GM23338 (cell line): ENCODE data around the gene BRINP2. TPM values are rescaled to one million over a fixed set of nuclear protein-coding genes. Genes with fewer than 3 reads are reported as not detected.

Source experiments
- ATAC-seq: fragments of 200-7000 bp; cut with Tn5 transposase; 3 replicates; pipeline ENCODE4 v1.9.1; 2020
- DNase-seq: peaks from one replicate; pipeline ENCODE4 v3.0.0-alpha.2; 2015; ENCODE audit warnings: low spot score
- H2AFZ ChIP-seq: fragments of 200-600 bp; sonication (generic); 2 replicates; pipeline ENCODE4 v1.8.0; 2016; ENCODE audit warnings: antibody characterized with exemption, mild to moderate bottlenecking, moderate library complexity
- H3F3A ChIP-seq: fragments of 200-600 bp; sonication (generic); replicated peaks from 2 replicates; pipeline ENCODE4 v1.8.0; 2017; ENCODE audit warnings: antibody characterized with exemption, mixed run types, low read depth
- H3K27ac ChIP-seq: fragments of 200-600 bp; sonication (generic); 2 replicates; pipeline ENCODE4 v1.6.1; 2016; ENCODE audit warnings: low read depth
- H3K27me3 ChIP-seq: fragments of 200-600 bp; sonication (generic); 2 replicates; pipeline ENCODE4 v1.8.0; 2016; ENCODE audit warnings: mild to moderate bottlenecking, mixed run types, moderate library complexity; ENCODE audit not compliant: insufficient read depth
- H3K36me3 ChIP-seq: fragments of 200-600 bp; sonication (generic); 2 replicates; pipeline ENCODE4 v1.8.0; 2016; ENCODE audit warnings: mild to moderate bottlenecking; ENCODE audit not compliant: insufficient read depth
- H3K4me1 ChIP-seq: fragments of 200-600 bp; sonication (generic); 2 replicates; pipeline ENCODE4 v1.8.0; 2016; ENCODE audit warnings: mild to moderate bottlenecking, moderate library complexity; ENCODE audit not compliant: insufficient read depth
- H3K4me2 ChIP-seq: fragments of 200-600 bp; sonication (generic); 2 replicates; pipeline ENCODE4 v1.7.1; 2017; ENCODE audit warnings: mixed run types
- H3K4me3 ChIP-seq: fragments of 200-600 bp; sonication (generic); 2 replicates; pipeline ENCODE4 v1.6.1; 2016; ENCODE audit warnings: mixed run types
- H3K79me2 ChIP-seq: fragments of 200-600 bp; sonication (generic); replicated peaks from 2 replicates; pipeline ENCODE4 v1.8.0; 2017; ENCODE audit warnings: mild to moderate bottlenecking; ENCODE audit not compliant: insufficient read depth
- H3K9me2 ChIP-seq: fragments of 200-600 bp; sonication (generic); 2 replicates; pipeline ENCODE4 v1.8.0; 2017; ENCODE audit not compliant: insufficient read depth
- H4K20me1 ChIP-seq: fragments of 200-600 bp; sonication (generic); replicated peaks from 2 replicates; pipeline ENCODE4 v1.8.0; 2017; ENCODE audit warnings: mild to moderate bottlenecking; ENCODE audit not compliant: insufficient read depth
- H3K27ac Mint-ChIP-seq: 2 replicates; pipeline ENCODE4 v1.8.0; 2020; ENCODE audit warnings: inconsistent platforms, mild to moderate bottlenecking, moderate library complexity, mixed read lengths
- H3K27me3 Mint-ChIP-seq: 3 replicates; pipeline ENCODE4 v1.8.0; 2022; ENCODE audit warnings: low read depth, mild to moderate bottlenecking, moderate library complexity, mixed read lengths, inconsistent platforms; ENCODE audit not compliant: insufficient read depth, poor library complexity
- H3K36me3 Mint-ChIP-seq: 3 replicates; pipeline ENCODE4 v1.8.0; 2021; ENCODE audit warnings: low read depth, mild to moderate bottlenecking, inconsistent platforms, moderate library complexity, mixed read lengths
- H3K4me1 Mint-ChIP-seq: 3 replicates; pipeline ENCODE4 v1.8.0; 2020; ENCODE audit warnings: mild to moderate bottlenecking, inconsistent platforms, mixed read lengths
- H3K4me3 Mint-ChIP-seq: 3 replicates; pipeline ENCODE4 v1.8.0; 2021; ENCODE audit warnings: moderate library complexity, mild to moderate bottlenecking, inconsistent platforms, mixed read lengths
- H3K9me3 Mint-ChIP-seq: 3 replicates; pipeline ENCODE4 v1.8.0; 2020; ENCODE audit warnings: moderate library complexity, mild to moderate bottlenecking, inconsistent platforms, mixed read lengths
- CREB1 ChIP-seq: fragments of 250-450 bp; sonication (Bioruptor Pico); IDR thresholded peaks from 2 replicates; pipeline ENCODE4 v1.5.0; 2020; ENCODE audit warnings: low read depth, mild to moderate bottlenecking, moderate library complexity
- CTCF ChIP-seq, 2 experiments: fragments of 200-600 bp in 1 of 2; sonication (generic) in 1 of 2; conservative IDR thresholded peaks; 2 replicates each; pipeline versions ENCODE4 v1.5.1 to v1.6.1; 2016 to 2017; ENCODE audit warnings: antibody characterized with exemption in 2 of 2, low read depth in 2 of 2, mild to moderate bottlenecking in 2 of 2, moderate library complexity in 1 of 2
- ETS1 ChIP-seq: IDR thresholded peaks from 2 replicates; pipeline ENCODE4 v1.6.1; 2016; ENCODE audit warnings: antibody characterized with exemption
- EZH2 ChIP-seq: fragments of 200-600 bp; sonication (generic); IDR thresholded peaks from one replicate; pipeline ENCODE4 v1.8.0; 2017; ENCODE audit warnings: antibody characterized with exemption, mild to moderate bottlenecking, low read depth; ENCODE audit not compliant: unreplicated experiment
- EZH2phosphoT487 ChIP-seq: fragments of 200-600 bp; sonication (generic); IDR thresholded peaks from one replicate; pipeline ENCODE4 v1.8.1; 2018; ENCODE audit warnings: antibody characterized with exemption; ENCODE audit not compliant: unreplicated experiment
- JUNB ChIP-seq: IDR thresholded peaks from one replicate; pipeline ENCODE4 v1.6.1; 2016; ENCODE audit warnings: antibody characterized with exemption; ENCODE audit not compliant: unreplicated experiment
- NANOG ChIP-seq: IDR thresholded peaks from 2 replicates; pipeline ENCODE4 v1.6.1; 2016; ENCODE audit warnings: antibody characterized with exemption, borderline replicate concordance
- POLR2AphosphoS5 ChIP-seq: IDR thresholded peaks from 2 replicates; pipeline ENCODE4 v1.6.1; 2016; ENCODE audit warnings: antibody characterized with exemption, low read depth
- STAT1 ChIP-seq: IDR thresholded peaks from one replicate; pipeline ENCODE4 v1.6.1; 2016; ENCODE audit warnings: antibody characterized with exemption; ENCODE audit not compliant: unreplicated experiment
- ZNF114 ChIP-seq: fragments of 250-450 bp; sonication (Bioruptor Pico); IDR thresholded peaks from 2 replicates; pipeline ENCODE4 v1.5.0; 2020; ENCODE audit warnings: mild to moderate bottlenecking, moderate library complexity
- ZNF331 ChIP-seq: fragments of 250-450 bp; sonication (Bioruptor Pico); IDR thresholded peaks from 2 replicates; pipeline ENCODE4 v1.5.0; 2020; ENCODE audit warnings: low read depth, mild to moderate bottlenecking, moderate library complexity
- ZNF462 ChIP-seq: fragments of 250-450 bp; sonication (Bioruptor Pico); IDR thresholded peaks from 2 replicates; pipeline ENCODE4 v1.5.0; 2020; ENCODE audit warnings: mild to moderate bottlenecking, moderate library complexity
- polyA plus RNA-seq: library from polyadenylated mRNA; unstranded; fragments of >200 nt; fragmentation: Nextera tagmentation; extraction: Ambion mirVana; gene quantifications from 2 replicates; pipeline ENCODE4 v1.2.1, GENCODE V29; 2016
- total RNA-seq: library from RNA; depleted of rRNA; stranded (reverse); fragments of >200 nt; shearing (Covaris generic); gene quantifications from 2 replicates; pipeline ENCODE4 v1.2.3, GENCODE V29; 2014
- TF ChIP-seq, protein P1 (sequence below): IDR thresholded peaks from one replicate; pipeline ENCODE4 v1.6.1; 2018; ENCODE audit warnings: antibody characterized with exemption; ENCODE audit not compliant: unreplicated experiment

Gene BRINP2
- total and polyA plus RNA-seq, 2 experiments from 2014 or later, result 0.10 to 0.52 TPM

DNA sequence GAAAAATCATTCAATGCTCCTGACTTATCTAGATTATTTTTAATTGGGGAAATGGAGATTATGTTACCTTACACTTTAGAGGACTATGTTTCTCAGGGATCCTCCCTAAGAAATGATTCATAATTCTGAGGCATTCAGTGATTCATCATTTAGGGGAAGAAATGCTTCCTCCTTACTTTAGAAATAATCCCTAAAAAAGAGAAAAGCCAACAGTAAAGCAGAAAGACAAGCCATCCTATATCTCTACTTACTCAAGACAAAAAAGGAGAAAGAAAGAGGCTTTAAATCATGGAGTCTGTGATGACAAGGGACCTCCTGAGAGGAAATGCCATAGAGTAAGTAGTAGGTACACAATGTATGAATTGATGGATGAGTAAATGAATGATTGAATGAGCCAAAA is 137.0 kb downstream of the BRINP2 start (continued):
- TF ChIP-seq ZNF462 (CRISPR knock-in tag) (no peak), ETS1 (no peak), CREB1 (CRISPR knock-in tag) (no peak), POLR2AphosphoS5 (no peak), NANOG (no peak), EZH2 (no peak), ZNF331 (CRISPR knock-in tag) (no peak)

DNA sequence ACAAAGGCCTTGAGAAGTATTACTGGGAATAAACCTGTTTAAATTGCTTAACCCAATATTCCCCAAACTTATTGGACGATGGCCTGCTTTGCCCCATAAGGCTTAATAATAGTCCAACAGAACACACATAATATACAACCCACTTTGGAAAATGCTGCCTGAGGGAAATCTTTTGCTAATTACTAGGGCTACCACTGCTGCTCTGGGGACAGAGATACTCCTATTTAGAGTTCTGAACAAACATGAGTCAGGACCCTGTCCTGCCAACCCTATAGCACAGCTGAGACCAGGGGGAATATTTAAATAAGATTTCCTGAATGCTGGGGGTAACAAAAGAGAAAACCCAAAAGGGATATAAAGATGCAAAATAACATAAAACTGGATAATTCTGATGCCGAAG is 139.1 kb downstream of the BRINP2 start:
- no peak overlapping the region for H2AFZ ChIP-seq
- peaks cover 9% of the 10 kb centered on the region; the same call in 2 of the 3 replicates for H3K4me1 Mint-ChIP-seq
- no peaks in the 10 kb centered on the region for H3K9me3 Mint-ChIP-seq
- H3K79me2 ChIP-seq, result no peaks in the 10 kb centered on the region
- H3K27me3 ChIP-seq, result no peaks in the 10 kb centered on the region
- H3K4me3 ChIP-seq, result no peak overlapping the region
- H3K27ac ChIP-seq, result no peak overlapping the region
- H3K4me1 ChIP-seq, result 0 out of 2 replicates have a peak, but pooled peaks cover 10% of the 10 kb centered on the region
- DNase-seq, result no peak
- H3K9me2 ChIP-seq, result no peaks in the 10 kb centered on the region
- H3K36me3 ChIP-seq, result no peaks in the 10 kb centered on the region
- no peaks in the 10 kb centered on the region for H3F3A ChIP-seq
- no peak overlapping the region for H3K4me3 Mint-ChIP-seq
- H3K36me3 Mint-ChIP-seq, result no peaks in the 10 kb centered on the region
- H3K27ac Mint-ChIP-seq, result no peak overlapping the region
- H3K27me3 Mint-ChIP-seq, result peaks cover 2% of the 10 kb centered on the region
- H3K4me2 ChIP-seq, result no peak overlapping the region
- H4K20me1 ChIP-seq, result no peaks in the 10 kb centered on the region
- ATAC-seq, result no peak
- TF ChIP-seq ZNF331 (CRISPR knock-in tag) (no peak), EZH2phosphoT487 (no peak), NANOG (no peak), JUNB (no peak), ZNF114 (CRISPR knock-in tag) (no peak), CREB1 (CRISPR knock-in tag) (no peak), CTCF (conservative IDR thresholded peaks at IDR 0.05; ENCODE audit: low read depth in 2 of 2) (no peak), STAT1 (no peak), POLR2AphosphoS5 (no peak)
- TF ChIP-seq, protein P1, sequence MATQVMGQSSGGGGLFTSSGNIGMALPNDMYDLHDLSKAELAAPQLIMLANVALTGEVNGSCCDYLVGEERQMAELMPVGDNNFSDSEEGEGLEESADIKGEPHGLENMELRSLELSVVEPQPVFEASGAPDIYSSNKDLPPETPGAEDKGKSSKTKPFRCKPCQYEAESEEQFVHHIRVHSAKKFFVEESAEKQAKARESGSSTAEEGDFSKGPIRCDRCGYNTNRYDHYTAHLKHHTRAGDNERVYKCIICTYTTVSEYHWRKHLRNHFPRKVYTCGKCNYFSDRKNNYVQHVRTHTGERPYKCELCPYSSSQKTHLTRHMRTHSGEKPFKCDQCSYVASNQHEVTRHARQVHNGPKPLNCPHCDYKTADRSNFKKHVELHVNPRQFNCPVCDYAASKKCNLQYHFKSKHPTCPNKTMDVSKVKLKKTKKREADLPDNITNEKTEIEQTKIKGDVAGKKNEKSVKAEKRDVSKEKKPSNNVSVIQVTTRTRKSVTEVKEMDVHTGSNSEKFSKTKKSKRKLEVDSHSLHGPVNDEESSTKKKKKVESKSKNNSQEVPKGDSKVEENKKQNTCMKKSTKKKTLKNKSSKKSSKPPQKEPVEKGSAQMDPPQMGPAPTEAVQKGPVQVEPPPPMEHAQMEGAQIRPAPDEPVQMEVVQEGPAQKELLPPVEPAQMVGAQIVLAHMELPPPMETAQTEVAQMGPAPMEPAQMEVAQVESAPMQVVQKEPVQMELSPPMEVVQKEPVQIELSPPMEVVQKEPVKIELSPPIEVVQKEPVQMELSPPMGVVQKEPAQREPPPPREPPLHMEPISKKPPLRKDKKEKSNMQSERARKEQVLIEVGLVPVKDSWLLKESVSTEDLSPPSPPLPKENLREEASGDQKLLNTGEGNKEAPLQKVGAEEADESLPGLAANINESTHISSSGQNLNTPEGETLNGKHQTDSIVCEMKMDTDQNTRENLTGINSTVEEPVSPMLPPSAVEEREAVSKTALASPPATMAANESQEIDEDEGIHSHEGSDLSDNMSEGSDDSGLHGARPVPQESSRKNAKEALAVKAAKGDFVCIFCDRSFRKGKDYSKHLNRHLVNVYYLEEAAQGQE, result no peak
